Stimulated activated CD8-positive, alpha-beta memory T cell treated with anti-CD3 and anti-CD28 coated beads, Interleukin-7, amount 100 ng/mL, for 1 hour (primary cell): Measurements from ENCODE around the gene EIF2D.
A peak's percentile ranks its signal among the peaks of the same experiment; 100 is the strongest.

Source experiments
- DNase-seq, 2 donors: peaks; one replicate each; pipeline ENCODE4 v3.0.0-alpha.2; 2020; ENCODE audit warnings: low read depth in 2 of 2

Gene EIF2D

GRCh38 chr1:206569556-206569955 is 42.7 kb downstream of the EIF2D start:
- DNase-seq: no peak

GRCh38 chr1:206568779-206569352 is 43.4 kb downstream of the EIF2D start:
- DNase-seq: no peak

DNA sequence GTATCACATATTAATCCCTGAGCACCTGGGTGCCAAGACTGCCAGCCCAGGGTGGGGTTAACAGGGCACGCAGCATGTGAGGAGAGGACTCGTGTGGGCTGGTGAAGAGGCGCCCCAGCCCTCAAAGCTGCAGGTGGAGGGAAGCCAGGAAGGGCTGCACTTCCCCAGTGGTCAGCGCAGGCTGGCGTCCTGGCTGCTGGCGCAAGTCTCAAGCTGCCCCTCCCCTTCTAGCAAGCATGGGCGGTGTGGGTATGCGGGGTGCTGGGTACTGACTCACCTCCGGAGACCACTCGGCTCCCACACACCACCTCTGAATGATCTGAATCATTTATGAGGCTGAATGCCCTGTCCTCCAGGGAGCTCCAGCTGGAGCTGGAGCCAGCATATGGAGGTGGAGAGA is 44.0 kb downstream of the EIF2D start:
- DNase-seq: no peak

DNA sequence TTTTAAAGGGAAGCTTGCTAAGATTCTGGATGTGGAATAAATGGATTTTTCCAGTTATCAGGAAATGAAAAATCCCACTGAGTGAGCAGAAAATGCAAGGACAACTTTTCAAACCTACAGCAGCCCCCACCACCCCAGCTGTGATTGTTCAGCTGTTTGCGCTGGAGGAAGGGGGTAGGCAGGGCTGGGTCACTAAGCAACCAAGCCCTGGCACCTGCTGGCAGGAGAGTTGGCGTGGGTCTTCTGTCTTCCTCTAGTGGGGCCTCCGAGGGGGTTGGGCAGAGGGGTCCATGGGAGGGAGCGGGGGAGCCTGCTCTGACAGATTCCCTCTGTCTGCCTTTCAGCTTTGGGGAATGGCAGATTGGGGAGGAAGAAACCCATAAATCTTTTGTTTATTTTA is 45.3 kb downstream of the EIF2D start:
- DNase-seq: no peak

DNA sequence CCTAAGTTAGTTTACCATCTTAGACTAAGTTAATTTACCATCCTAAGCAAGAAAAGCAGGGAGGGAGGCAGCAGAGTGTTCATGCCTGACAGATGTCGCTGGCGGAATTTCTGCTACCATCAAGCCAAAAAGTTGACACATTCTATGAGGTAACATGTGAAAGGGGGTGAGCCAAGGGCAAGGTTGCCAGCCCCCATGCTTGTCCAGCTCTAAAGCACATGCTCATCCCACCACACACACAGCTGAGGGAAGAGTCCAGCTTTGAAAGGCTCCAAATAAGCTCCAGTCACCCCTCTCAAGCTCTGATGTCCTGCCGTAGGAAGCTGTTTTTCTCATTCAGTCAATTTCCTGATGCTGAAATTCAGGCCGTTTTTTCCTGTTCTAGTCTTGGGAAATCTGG is 46.3 kb downstream of the EIF2D start:
- DNase-seq: no peak

- DNase-seq: no peak
These were observed 48.7 kb downstream of the EIF2D start for GRCh38 chr1:206563367-206564207.

DNA sequence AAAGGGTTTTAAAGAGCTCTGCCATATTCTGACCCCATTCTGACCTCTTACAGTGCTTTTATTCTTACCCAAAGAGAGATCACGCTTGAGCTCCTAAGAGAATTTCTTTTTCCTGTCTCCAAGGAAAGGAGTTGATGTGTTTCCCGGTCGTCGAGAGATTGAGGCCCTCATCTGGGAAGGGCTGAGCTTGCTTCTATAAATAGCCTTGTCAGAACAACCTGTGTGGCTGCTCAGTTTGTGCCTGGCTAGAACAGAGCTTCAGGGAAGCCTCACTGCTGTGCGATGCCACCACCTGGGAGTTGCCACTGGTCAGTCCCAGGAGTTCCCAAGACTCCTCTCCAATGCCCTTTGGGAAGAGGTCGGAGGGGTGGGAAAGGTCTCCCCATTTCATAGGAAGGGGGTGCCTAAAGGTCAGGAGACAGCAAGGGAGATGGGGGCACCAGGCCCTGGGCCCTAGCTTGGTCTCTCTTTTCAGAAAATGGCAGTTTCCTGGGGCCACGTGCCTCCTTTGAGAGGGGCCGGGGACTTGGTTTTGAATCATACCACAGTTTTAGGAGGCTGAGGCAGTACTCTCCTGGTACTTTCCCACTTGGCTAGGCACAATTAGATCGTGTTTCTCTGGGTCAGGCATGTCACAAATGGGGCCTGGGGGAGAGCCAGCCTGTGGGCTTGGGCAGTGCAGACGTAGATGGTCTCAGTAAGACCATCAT is 52.1 kb downstream of the EIF2D start:
- no peak for DNase-seq

GRCh38 chr1:206559672-206559995 is 52.6 kb downstream of the EIF2D start:
- no peak for DNase-seq

GRCh38 chr1:206558794-206559671 is 53.2 kb downstream of the EIF2D start:
- DNase-seq: no peak

- DNase-seq: no peak
These were observed 54.4 kb downstream of the EIF2D start for GRCh38 chr1:206557636-206558473.

- DNase-seq: peak; percentile 72 to 85
These were observed 55.3 kb downstream of the EIF2D start for GRCh38 chr1:206556750-206557635.

GRCh38 chr1:206556047-206556749 is 56.1 kb downstream of the EIF2D start:
- DNase-seq: no peak

- no peak for DNase-seq
These were observed 56.8 kb downstream of the EIF2D start for GRCh38 chr1:206555473-206555935.

- DNase-seq: no peak
These were observed 57.4 kb downstream of the EIF2D start for GRCh38 chr1:206554701-206555472.

GRCh38 chr1:206554211-206554610 is 58.1 kb downstream of the EIF2D start:
- DNase-seq: no peak

DNA sequence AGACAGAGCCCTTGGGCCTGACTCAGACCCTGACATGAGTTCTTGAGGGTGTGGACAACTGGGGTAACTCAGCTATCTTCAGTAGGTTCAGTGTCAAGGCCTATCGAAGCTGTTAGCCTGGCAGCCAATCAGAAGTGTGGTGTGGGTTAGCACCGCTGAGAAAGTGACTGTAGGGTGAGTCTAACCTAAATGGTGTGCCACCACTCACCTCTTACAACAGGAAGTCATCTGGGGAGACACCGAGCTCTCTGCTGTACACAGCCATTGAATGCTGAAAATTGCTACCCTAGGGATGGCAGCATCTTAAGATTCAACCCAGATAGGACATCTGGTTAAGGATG is 60.3 kb downstream of the EIF2D start:
- DNase-seq: peak; percentile 52 to 59

- no peak for DNase-seq
These were observed 60.8 kb downstream of the EIF2D start for GRCh38 chr1:206551296-206551985.

- no peak for DNase-seq
These were observed 61.8 kb downstream of the EIF2D start for GRCh38 chr1:206550446-206550845.
